NCI-H1436 treated with DMSO at 0.1 percent for 48 hours (cell line): ENCODE measurements around the gene PKMYT1.
A peak's percentile ranks its signal among the peaks of the same experiment; 100 is the strongest.
"Not testable (repeated sequence)": the region's sequence is repeated elsewhere in the genome, so short reads cannot be mapped to it uniquely, and the experiment has no call there.

ENCODE experiments used
- DNase-seq: peaks from one replicate; lab custom pipeline; 2025; lab: John Stamatoyannopoulos, UW

The PKMYT1 gene

GRCh38 chr16:2933701-2934100 lies 46.5 kb downstream of the PKMYT1 start:
- no peak for DNase-seq

- DNase-seq, result no peak
Measured at GRCh38 chr16:2933136-2933535, 47.1 kb downstream of the PKMYT1 start.

GRCh38 chr16:2931231-2931914 lies 48.9 kb downstream of the PKMYT1 start:
- not testable (repeated sequence) for DNase-seq

- no peak for DNase-seq
Measured at GRCh38 chr16:2930236-2930635, 50.0 kb downstream of the PKMYT1 start.

GRCh38 chr16:2929693-2930092 lies 50.6 kb downstream of the PKMYT1 start:
- DNase-seq, result no peak

- no peak for DNase-seq
Measured at GRCh38 chr16:2928796-2929195, 51.5 kb downstream of the PKMYT1 start.

- DNase-seq, result not testable (repeated sequence)
Measured at GRCh38 chr16:2928151-2928550, 52.1 kb downstream of the PKMYT1 start.

GRCh38 chr16:2927010-2927646 lies 53.1 kb downstream of the PKMYT1 start:
- peak; percentile 63 for DNase-seq

- DNase-seq, result no peak
Measured at GRCh38 chr16:2926650-2926999, 53.6 kb downstream of the PKMYT1 start.

GRCh38 chr16:2925951-2926649 lies 54.1 kb downstream of the PKMYT1 start:
- no peak for DNase-seq

- DNase-seq, result no peak
Measured at GRCh38 chr16:2924901-2925755, 55.1 kb downstream of the PKMYT1 start.

- DNase-seq, result no peak
Measured at GRCh38 chr16:2923481-2923880, 56.8 kb downstream of the PKMYT1 start.
